GM12801 (cell line): ENCODE measurements around the gene GLB1L.

Source experiments
- CTCF ChIP-seq: IDR thresholded peaks from one replicate; pipeline ENCODE4 v1.5.1; 2011; ENCODE audit warnings: control low read depth; ENCODE audit not compliant: insufficient read length; ENCODE audit errors: extremely low read depth

GLB1L gene

DNA sequence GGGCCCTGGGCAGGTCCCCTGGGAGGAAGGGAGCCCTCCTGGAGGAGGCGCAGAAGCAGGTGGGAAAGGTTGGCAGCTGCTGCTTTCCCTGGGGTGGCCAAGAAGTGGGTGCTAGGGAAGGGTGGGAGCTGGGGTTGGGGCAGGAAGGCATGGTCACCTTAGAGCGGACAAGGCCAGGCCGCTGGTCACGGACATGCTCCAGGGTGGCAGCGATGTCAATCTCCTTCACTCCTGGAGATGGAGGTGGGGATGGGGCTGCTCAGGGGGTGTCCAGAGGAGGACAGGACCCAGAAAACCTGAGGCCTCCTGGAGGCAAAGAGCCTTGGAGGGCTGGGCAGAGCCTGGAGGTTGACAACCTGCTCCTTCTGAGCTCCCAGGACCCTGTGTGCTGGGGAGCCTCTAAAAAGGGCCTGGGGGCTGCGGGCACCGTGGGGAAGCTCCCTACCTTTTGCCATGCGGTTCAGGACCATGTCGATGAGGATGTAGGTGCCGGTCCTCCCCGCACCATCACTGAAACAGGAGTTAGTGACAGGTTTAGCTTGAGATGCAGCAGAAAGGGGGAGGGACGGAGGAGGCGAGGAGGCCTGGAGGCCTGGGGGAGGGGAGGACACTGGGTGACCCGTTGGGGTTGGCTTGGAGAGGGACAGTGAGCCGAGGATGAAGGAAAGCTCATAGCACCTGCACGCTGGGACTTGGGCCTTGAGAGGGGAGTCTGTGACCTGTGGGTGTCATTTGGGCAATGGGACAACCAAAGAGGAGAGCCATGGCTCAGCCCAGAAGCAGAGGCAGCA lies 45.3 kb upstream of the GLB1L start:
- TF ChIP-seq CTCF: no peak

DNA sequence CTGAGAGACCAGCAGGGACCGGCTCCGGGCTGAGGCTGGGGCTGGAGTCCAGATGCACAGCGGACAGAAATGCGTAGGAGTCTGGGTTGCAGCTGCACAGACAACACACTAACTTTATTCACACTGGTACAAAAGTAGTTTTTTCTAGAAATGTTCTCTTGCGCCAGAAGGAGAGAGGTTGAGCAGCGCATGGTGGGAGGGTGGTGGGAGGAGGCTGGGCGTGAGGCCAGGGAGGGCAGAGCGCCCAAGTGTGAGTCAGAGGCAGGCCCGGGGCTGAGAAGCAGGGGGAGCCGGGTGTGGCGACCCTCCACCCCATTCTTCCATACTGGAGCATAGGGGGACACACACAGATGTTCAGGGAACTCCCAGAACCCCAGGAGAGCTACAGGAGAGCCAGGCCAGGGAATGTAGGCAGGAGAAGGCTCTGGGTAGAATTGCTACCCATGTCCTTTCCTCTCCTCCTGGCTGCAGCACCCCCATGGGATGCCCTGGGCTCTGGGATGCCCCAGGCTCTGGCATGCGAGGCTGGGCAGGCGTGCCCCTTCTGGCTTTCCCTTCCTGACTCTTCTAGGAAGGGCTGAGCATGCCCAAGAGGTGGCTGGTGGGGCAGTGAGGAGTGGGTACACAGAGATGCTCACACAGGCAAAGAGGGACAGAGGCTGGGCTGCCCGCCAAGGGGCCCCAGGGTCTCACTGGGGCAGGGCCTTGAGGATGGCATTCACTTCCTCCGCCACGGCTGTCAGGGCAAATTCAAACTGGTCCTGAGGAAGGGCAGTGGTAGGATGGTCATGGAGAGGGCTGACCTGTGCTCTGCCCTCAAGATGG lies 44.5 kb upstream of the GLB1L start:
- no peak for TF ChIP-seq CTCF

- no peak for TF ChIP-seq CTCF
These were observed 43.9 kb upstream of the GLB1L start for GRCh38 chr2:219289195-219289536.

- TF ChIP-seq CTCF: no peak
These were observed 42.5 kb upstream of the GLB1L start for GRCh38 chr2:219287580-219288265.

DNA sequence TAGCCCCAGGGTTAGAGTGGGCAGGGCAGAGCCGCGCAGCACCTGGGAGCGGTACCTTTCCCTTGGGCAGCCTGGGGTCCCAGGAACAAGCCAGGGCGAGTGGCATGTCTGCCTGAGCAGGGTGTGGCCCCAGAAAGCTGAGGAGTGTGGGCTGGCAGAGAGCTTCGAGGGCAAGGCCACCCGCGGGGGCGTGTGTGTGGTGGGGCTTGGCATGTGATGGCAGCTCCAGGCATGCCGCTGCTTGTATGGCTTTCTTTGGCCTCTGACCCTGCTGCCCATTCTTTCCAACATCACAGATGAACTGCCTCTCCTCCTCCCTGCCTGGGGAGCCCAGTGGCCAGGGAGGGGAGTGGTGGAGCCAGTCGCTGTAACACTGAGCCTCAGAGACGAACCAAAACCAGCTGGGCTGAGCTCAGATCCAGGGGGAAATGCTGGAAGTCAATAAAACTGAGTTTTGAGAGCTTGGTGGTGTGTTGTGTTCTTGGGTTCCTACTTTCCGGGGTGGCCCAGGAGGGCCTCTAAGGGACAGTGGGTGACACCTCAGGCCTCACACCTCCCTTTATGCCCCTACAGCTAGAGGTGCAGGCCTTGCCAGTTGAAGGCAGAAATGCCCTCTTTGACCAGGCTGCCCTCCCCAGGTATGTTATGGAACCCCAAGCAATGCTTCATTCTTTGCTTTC lies 41.3 kb upstream of the GLB1L start:
- no peak for TF ChIP-seq CTCF

GRCh38 chr2:219285894-219286425 lies 40.7 kb upstream of the GLB1L start:
- TF ChIP-seq CTCF: no peak

DNA sequence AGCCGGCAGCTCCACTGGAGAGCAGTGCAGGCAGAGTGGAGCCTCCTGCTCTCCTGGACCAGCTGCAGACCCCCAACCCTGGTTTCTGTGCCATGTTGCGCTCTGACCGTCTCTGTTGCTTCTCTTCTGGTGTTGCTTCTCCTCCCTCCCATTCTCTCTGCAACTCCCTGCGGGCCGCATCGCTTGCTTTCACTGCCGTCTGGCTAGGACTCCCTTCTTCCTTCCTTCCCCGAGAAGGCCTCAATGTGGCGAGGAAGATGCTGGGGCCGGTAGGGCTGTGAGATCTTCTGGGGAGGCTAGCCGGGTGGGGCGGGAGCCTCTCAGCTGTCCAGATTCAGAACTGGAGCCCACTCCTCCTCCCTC lies 40.1 kb upstream of the GLB1L start:
- TF ChIP-seq CTCF: no peak
